Endothelial cell of umbilical vein (primary cell): ENCODE results near the gene TROAP. TPM values are rescaled to one million over a fixed set of nuclear protein-coding genes. Genes with fewer than 3 reads are reported as not detected.
"Not testable (repeated sequence)": the region's sequence is repeated elsewhere in the genome, so short reads cannot be mapped to it uniquely, and the experiment has no call there.

Experiments used
- BruUV-seq: library from RNA; stranded (reverse); fragments of 400-500 nt; replicated peaks from 2 replicates; lab custom pipeline; 2021; lab: Mats Ljungman, UMichigan
- CTCF ChIA-PET: fragments of 300-600, 350-600 bp; sonication (Branson Sonifier 250); formaldehyde crosslinking; loops from one replicate; lab custom pipeline; 2021; ENCODE audit warnings: antibody characterized with exemption, inconsistent platforms; lab: Charles Lee
- POLR2A ChIA-PET: fragments of 300-600, 350-600 bp; sonication (Branson Sonifier 250); formaldehyde crosslinking; loops from one replicate; lab custom pipeline; 2021; ENCODE audit warnings: antibody characterized with exemption, inconsistent platforms; lab: Charles Lee
- DNase-seq: peaks from one replicate; pipeline ENCODE4 v3.0.0-alpha.2; 2011; ENCODE audit warnings: low read depth, low spot score
- FAIRE-seq: peaks from 2 replicates; lab custom pipeline; 2011; peaks lifted over from hg19 to GRCh38; lab: Jason Lieb, UNC
- H2AFZ ChIP-seq: 2 replicates; pipeline ENCODE4 v1.6.0; 2012; ENCODE audit warnings: low read depth, low read length, control low read depth, inconsistent platforms
- H3K27ac ChIP-seq: 2 replicates; pipeline ENCODE4 v1.5.1; 2011; ENCODE audit warnings: low read depth, mild to moderate bottlenecking, control low read depth, low read length, moderate library complexity; ENCODE audit not compliant: insufficient read depth
- H3K27me3 ChIP-seq, 2 experiments: 2 replicates each; pipeline versions ENCODE4 v1.6.0 to v1.6.1; 2011; ENCODE audit warnings: low read length in 2 of 2, mixed read lengths in 1 of 2; ENCODE audit not compliant: control insufficient read depth in 2 of 2, insufficient read depth in 2 of 2
- H3K36me3 ChIP-seq, 2 experiments: 2 replicates in 1 of 2; 3 replicates in 1 of 2; pipeline ENCODE4 v1.5.1; 2011; ENCODE audit warnings: low read length in 2 of 2, mild to moderate bottlenecking in 1 of 2, moderate library complexity in 1 of 2; ENCODE audit not compliant: control insufficient read depth in 2 of 2, insufficient read depth in 2 of 2; ENCODE audit errors: extremely low read depth in 1 of 2
- H3K4me1 ChIP-seq: 3 replicates; pipeline ENCODE4 v1.5.1; 2011; ENCODE audit warnings: mild to moderate bottlenecking, low read length; ENCODE audit not compliant: control insufficient read depth, insufficient read depth; ENCODE audit errors: extremely low read depth
- H3K4me2 ChIP-seq: 2 replicates; pipeline ENCODE4 v1.6.1; 2011; ENCODE audit warnings: low read length, control low read depth, mixed read lengths; ENCODE audit not compliant: insufficient read depth
- H3K4me3 ChIP-seq, 3 experiments: fragments of 200-600 bp in 1 of 3; sonication (generic), shearing (Covaris generic) in 1 of 3; replicated peaks in 1 of 3; 2 replicates each; pipeline ENCODE4 v1.5.1; 2011 to 2016; ENCODE audit warnings: control low read depth in 3 of 3, low read length in 3 of 3, mild to moderate bottlenecking in 2 of 3, inconsistent platforms in 1 of 3, low read depth in 1 of 3, moderate library complexity in 1 of 3; ENCODE audit not compliant: insufficient read depth in 1 of 3
- H3K79me2 ChIP-seq: 2 replicates; pipeline ENCODE4 v1.6.0; 2012; ENCODE audit warnings: low read length, inconsistent platforms; ENCODE audit not compliant: control insufficient read depth, insufficient read depth
- H3K9ac ChIP-seq: replicated peaks from 2 replicates; pipeline ENCODE3; 2011; ENCODE audit warnings: low read length, control low read depth; ENCODE audit not compliant: insufficient read depth; ENCODE audit errors: extremely low read depth
- H3K9me1 ChIP-seq: replicated peaks from 3 replicates; pipeline ENCODE4 v1.6.0; 2011; ENCODE audit warnings: mild to moderate bottlenecking, low read length; ENCODE audit not compliant: control insufficient read depth, insufficient read depth; ENCODE audit errors: extremely low read depth
- H3K9me3 ChIP-seq: replicated peaks from 2 replicates; pipeline ENCODE4 v1.5.1; 2012; ENCODE audit warnings: low read length, inconsistent platforms; ENCODE audit not compliant: control insufficient read depth, insufficient read depth
- H4K20me1 ChIP-seq: replicated peaks from 2 replicates; pipeline ENCODE3; 2011; ENCODE audit warnings: mild to moderate bottlenecking, low read length; ENCODE audit not compliant: control insufficient read depth, insufficient read depth; ENCODE audit errors: extremely low read depth
- CTCF ChIP-seq, 2 donors: IDR thresholded peaks; 1 replicate in 1 of 2; 2 replicates in 1 of 2; pipeline ENCODE4 v1.5.1; 2011; ENCODE audit warnings: low read length in 2 of 2, mild to moderate bottlenecking in 2 of 2, moderate library complexity in 2 of 2, control low read depth in 1 of 2, inconsistent platforms in 1 of 2, low read depth in 1 of 2; ENCODE audit not compliant: insufficient read depth in 1 of 2; ENCODE audit errors: extremely low read depth in 1 of 2
- EZH2 ChIP-seq: IDR thresholded peaks from 2 replicates; pipeline ENCODE4 v1.6.1; 2012; ENCODE audit warnings: borderline replicate concordance, low read depth, mild to moderate bottlenecking, moderate library complexity, low read length, inconsistent platforms; ENCODE audit not compliant: severe bottlenecking
- FOS ChIP-seq: IDR thresholded peaks from 2 replicates; pipeline ENCODE4 v1.6.1; 2011; ENCODE audit warnings: mild to moderate bottlenecking, low read length, moderate library complexity, borderline replicate concordance; ENCODE audit not compliant: insufficient read depth
- GATA2 ChIP-seq: IDR thresholded peaks from 2 replicates; pipeline ENCODE4 v1.7.0; 2011; ENCODE audit warnings: low read depth, mild to moderate bottlenecking, moderate library complexity, mixed read lengths, low read length; ENCODE audit not compliant: insufficient read length, insufficient read depth
- JUN ChIP-seq: IDR thresholded peaks from 2 replicates; pipeline ENCODE4 v1.6.1; 2011; ENCODE audit warnings: borderline replicate concordance, low read depth; ENCODE audit not compliant: insufficient read length, insufficient read depth
- MAX ChIP-seq: IDR thresholded peaks from 2 replicates; pipeline ENCODE4 v1.6.1; 2011; ENCODE audit not compliant: insufficient read depth, insufficient read length
- MYC ChIP-seq: IDR thresholded peaks from one replicate; pipeline ENCODE4 v1.6.1; 2011; ENCODE audit warnings: mild to moderate bottlenecking, low read depth, low read length
- POLR2A ChIP-seq: IDR thresholded peaks from 2 replicates; pipeline ENCODE4 v1.6.1; 2012; ENCODE audit warnings: low read depth, mild to moderate bottlenecking, control low read depth, low read length
- POLR2AphosphoS5 ChIP-seq: IDR thresholded peaks from 2 replicates; pipeline ENCODE4 v1.6.1; 2012; ENCODE audit warnings: low read depth, mild to moderate bottlenecking, control low read depth, low read length, moderate library complexity; ENCODE audit not compliant: insufficient read depth
- dilution Hi-C: fragments of 300-500 bp; cut with MboI; formaldehyde crosslinking; loops from one replicate; pipeline ENCODE4 v1.15.0; 2019; ENCODE audit warnings: low sequenced_read_pairs; ENCODE audit not compliant: extremely low pct_ligation_motif_present
- intact Hi-C: fragments of 100-400 bp; cut with micrococcal nuclease; formaldehyde crosslinking; loops from one replicate; pipeline ENCODE4 v1.10.0; 2022
- polyA plus RNA-seq, 4 experiments: library from polyadenylated mRNA; depleted of rRNA in 3 of 4; stranded (reverse) in 3 of 4; unstranded in 1 of 4; fragments of >200 nt; gene quantifications; 2 replicates each; pipeline versions ENCODE4 v1.2.1 to v1.2.3, GENCODE V29; 2011 to 2012; ENCODE audit warnings: missing spikeins in 1 of 4
- total RNA-seq: library from RNA; stranded (reverse); gene quantifications from 2 replicates; pipeline ENCODE4 v1.2.3, GENCODE V29; 2021

TROAP gene
- total and polyA plus RNA-seq, 2 donors (not counting 3 experiments of a cell fraction or from before 2014, with no cell fraction given) = 31.7 to 68.6 TPM

- Histone ChIP-seq H3K36me3 (peaks cover 4% of the 10 kb centered on the region in 2 experiments), H3K9me3 (no peaks in the 10 kb centered on the region), H3K9me1 (no peaks in the 10 kb centered on the region), H3K4me3 (peak overlapping the region in 1 of 3 experiments; percentile 6), H2AFZ (no peak overlapping the region), H4K20me1 (no peaks in the 10 kb centered on the region), H3K27me3 (peaks cover 40 to 44% of the 10 kb centered on the region in 2 experiments), H3K9ac (no peak overlapping the region), H3K4me2 (no peak overlapping the region), H3K79me2 (no peaks in the 10 kb centered on the region), H3K27ac (no peak overlapping the region), H3K4me1 (no peaks in the 10 kb centered on the region)
- no peak for FAIRE-seq
- ChIA-PET POLR2A (no interaction called here), CTCF (interaction anchor here (1.1 to 9.0 kb wide), 9 partner anchors 9 to 248 kb away, joined by 3 to 280 read pairs (median 46); partner anchors contain the start of genes DNAJC22 and TROAP)
- intact Hi-C loops = no loop called here
- TF ChIP-seq CTCF (IDR thresholded peaks at IDR 0.05; ENCODE audit: extremely low read depth in 1 of 2, insufficient read depth in 1 of 2, low read depth in 1 of 2, low read length in 2 of 2) (no peak), GATA2 (no peak), JUN (no peak), MYC (no peak), EZH2 (no peak), POLR2AphosphoS5 (no peak), MAX (no peak), FOS (no peak), POLR2A (no peak)
- BruUV-seq = no TSS peak
- dilution Hi-C loops = no loop called here
- no peak for DNase-seq
Measured at GRCh38 chr12:49332891-49333371, 9.9 kb downstream of the TROAP start.

GRCh38 chr12:49333778-49334177 lies 10.7 kb downstream of the TROAP start:
- POLR2A ChIA-PET, FAIRE-seq, H2AFZ ChIP-seq, H3K36me3 ChIP-seq, H3K4me1 ChIP-seq, H3K27ac ChIP-seq, BruUV-seq, H3K79me2 ChIP-seq, H4K20me1 ChIP-seq, H3K9me3 ChIP-seq, intact Hi-C loops, H3K4me3 ChIP-seq, dilution Hi-C loops, H3K9ac ChIP-seq, H3K9me1 ChIP-seq, H3K4me2 ChIP-seq, DNase-seq: not testable (repeated sequence)
- H3K27me3 ChIP-seq = peaks cover 44% of the 10 kb centered on the region in 2 experiments
- CTCF ChIA-PET = interaction anchor here (1.1 to 9.0 kb wide), 6 partner anchors 8 to 247 kb away, joined by 3 to 280 read pairs (median 102); partner anchors contain the start of gene DNAJC22
